HG03039 (cell line): ENCODE results near the gene ZNF892.
A peak's percentile ranks its signal among the peaks of the same experiment; 100 is the strongest.
"Not testable (repeated sequence)": the region's sequence is repeated elsewhere in the genome, so short reads cannot be mapped to it uniquely, and the experiment has no call there.

Source experiments
- ATAC-seq: cut with Tn5 transposase; IDR thresholded peaks from one replicate; pipeline ENCODE4 v1.9.1; 2021; ENCODE audit warnings: mild to moderate bottlenecking, moderate library complexity; ENCODE audit not compliant: unreplicated experiment

Gene ZNF892

DNA sequence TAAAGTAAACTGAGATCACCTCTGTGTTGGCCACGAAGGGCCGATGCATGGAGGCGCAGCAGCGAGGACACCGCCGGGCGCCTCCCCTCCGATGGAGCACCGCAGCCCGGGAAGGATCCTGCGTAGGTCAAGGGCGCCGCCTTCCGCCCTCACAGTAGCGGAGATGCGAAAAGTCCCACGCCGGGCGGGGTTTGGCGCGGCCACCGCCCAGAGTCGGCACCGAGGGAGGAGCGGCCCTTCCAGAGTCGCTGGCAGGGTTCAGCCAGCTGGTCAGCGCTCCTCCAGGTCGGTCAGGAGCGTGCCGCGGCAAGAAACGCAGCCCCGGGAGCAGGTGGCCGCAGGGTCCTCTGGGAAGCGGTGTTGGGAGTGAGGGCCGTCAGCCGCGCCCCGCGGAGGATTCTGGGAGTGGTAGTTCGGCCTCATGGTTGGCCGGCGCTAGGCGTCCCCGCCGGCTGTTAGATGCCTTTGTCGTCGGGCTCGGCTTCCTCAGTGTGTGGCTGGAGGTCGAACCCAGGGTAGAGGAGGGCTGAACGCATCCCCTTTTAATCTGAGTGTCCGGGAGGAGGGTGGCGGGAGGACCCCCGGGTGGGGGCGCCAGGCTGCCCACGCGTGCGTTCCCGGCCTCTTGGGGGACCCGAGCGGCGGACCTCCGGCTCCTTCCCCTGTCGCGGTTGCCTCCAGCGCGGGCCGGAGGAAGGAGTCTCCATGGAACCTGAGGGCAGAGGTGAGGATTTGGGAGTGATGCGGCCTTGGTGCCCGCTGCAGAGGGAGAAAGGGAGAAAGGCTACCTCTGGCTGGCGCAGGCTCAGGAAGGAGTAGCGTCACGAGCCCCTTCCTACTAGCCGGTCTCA is at the start of gene ZNF892:
Gene ZNF892 (plus strand): TSS at position 411 of the 851 bp plus-strand sequence. CDS start 295 bp downstream, at position 706.
- ATAC-seq, result peak; percentile 97

DNA sequence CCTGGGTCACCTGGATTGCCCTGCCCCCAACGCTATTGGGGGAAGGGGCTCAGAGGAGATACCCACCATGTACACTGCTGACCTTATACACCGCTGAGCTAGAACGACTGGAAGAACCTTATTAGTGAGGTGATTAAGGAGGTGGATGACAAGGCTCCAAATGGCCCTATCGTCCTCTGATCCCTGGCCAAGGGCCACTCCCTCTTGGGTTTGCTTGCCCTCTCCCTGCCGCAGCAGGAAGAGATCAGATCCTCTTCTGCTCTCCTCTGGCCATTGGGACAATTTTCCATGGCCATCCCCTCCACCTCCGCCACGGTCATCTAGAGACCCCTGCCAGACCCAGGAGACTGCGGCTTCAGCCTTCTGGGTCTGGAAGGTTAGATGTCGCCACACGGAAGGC is 48.9 kb upstream of the ZNF892 start:
- no peak for ATAC-seq

DNA sequence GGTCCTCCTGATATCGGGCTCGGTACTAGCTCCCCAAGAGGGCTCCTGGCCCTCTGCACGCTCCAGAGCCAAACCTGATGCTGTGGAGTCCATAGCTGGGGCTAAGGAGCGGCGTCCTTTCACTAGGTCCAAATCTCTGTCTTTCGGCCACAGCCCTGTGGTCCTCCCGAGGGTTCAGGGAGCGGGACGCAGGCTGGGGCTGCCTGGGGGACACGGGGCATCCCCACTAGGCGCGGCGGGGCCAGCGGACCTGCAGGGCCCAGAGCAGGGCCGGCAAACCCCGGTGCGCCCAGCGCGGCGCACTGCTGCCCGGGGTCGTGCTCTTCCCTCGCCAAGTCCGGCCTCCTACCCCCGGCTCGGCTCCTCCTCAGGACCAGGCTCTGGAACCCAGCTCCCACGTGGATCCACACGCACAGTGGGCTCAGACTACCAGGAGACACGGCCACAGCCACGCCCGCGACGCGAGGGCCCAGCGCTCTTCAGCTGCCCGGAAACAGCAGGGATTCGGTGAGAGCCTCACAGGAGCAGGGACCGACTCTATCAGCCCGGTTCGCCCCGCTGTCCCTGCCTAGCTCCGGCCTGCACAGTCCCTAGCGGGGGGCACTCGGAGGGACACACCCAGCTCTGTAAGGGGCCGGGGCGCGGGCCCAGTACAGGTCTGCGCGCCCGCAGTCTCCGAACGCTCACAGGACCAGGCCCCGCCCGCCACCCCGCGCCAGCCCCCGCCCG is 48.3 kb upstream of the ZNF892 start:
- ATAC-seq, result peak; percentile 38

DNA sequence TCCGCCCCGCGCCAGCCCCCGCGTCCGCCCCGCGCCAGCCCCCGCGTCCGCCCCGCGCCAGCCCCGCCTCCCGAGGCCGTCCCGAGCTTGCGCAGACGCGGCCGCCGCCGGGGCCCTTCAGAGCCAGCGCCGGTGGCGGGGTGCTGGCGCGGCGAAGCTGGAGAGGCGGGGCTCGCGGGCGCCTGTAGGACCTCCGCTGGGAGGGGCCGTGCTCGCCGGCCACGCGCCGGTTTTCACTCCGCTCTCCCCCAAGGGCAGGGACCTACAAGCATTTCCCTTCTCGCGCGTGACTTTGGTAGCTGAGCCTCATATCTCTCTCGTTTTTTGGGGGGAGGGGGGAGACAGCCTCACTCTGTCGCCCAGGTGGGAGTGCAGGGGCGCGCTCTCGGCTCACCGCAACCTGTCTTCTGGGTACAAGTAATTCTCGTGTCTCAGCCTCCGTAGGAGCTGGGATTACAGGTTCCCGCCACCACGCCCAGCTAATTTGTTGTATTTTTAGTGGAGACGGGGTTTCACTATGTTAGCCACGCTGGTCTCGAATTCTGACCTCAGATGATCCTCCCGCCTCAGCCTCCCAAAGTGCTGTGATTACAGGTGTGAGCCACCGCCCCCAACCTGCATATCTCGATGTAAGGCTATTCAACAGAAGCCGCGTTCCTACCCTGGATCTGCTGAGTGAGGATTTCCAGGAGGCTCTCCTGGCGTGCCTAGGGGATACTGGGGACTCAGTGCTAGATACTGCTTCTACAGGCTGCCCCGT is 47.5 kb upstream of the ZNF892 start, which contains the start of gene ZNF514:
Gene ZNF514 (minus strand): TSS at position 159 of the 760 bp plus-strand sequence. CDS start 6,595 bp downstream, outside the sequence.
- peak; percentile 90 for ATAC-seq

DNA sequence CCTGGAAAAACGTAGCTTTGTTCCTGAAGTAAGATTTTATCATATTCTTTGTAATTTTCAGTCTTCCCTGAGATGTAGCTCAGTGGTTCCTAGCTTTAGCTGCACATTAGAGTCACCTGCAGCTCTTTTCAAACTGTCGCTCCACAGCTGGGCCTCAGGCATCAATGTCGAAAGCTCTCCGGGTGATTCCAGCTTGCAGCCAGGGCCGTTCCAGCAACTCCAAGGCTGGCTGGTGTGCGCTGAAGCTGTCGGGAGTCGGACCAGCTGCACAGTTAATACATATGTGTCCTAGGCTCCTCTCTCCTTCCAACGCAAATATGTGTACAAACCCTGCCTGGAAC is 42.3 kb upstream of the ZNF892 start:
- ATAC-seq, result no peak

DNA sequence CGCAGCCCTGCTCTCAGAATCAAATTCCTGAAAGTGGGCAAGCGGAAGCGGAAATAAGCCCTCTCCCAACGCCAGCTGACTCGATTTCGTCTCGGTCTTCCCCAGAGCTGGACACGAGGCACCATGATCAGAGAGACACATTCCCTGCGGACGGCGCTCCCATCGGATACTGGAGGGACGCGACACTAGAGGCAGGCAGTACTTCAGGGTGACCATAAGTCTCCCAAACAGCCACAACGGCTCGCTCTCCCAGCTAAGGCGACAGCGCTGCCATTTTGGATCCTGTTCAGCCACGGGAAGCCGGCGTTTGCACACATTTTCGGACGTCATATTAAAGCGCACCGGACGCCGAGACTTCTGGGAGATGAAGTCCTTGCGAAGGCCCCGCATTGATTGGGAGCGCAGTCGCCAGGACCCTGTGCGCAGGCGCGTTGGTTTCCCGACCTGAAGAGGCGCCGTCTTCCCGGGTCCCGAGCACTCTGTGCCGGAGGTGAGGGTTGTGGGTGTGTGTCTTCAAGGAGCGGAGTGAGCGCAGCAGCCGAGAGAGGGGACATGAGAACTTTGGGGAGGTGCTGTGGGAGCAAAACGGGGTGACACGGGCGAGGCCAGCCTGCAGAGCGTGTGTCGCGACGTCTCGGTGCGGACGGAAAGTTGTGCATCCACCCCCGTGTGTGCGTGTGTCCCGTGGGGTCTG is 41.8 kb upstream of the ZNF892 start, which contains the start of gene ZNF2:
Gene ZNF2 (plus strand): TSS at position 439 of the 694 bp plus-strand sequence. CDS start 10,418 bp downstream, outside the sequence.
- ATAC-seq, result peak; percentile 93

DNA sequence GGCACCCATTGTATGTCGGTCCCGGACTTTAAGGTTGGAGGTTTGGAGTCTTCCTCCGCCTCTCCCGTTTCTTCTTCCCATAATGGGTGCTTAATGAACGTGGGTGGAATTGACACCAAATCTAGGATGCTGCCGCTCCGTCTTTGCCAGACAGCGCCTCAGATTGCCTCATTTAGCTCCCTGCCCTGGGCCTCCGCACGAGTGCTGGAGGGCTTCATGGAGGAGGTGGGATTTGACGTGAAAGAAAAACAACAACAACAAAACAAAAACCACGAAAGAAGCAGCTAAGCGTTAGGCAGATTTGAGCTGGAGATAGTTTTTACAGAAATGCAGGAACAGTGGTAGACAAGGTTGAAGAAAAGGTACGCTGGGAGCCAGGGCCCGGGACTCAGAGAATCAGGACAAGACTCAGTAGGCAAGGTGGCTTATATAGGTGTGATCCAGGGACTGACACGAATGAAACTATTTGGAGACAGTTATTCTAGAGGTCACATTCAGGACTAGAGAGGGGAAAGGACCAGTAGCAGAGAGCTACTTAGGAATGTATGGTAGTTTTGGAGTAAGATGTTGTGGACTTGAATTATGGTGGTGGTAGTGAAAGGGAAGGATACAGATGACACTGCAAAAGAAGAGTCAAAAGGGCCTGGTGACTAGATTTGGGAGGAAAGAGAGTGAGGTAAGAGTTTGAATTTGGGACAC is 41.1 kb upstream of the ZNF892 start:
- no peak for ATAC-seq

DNA sequence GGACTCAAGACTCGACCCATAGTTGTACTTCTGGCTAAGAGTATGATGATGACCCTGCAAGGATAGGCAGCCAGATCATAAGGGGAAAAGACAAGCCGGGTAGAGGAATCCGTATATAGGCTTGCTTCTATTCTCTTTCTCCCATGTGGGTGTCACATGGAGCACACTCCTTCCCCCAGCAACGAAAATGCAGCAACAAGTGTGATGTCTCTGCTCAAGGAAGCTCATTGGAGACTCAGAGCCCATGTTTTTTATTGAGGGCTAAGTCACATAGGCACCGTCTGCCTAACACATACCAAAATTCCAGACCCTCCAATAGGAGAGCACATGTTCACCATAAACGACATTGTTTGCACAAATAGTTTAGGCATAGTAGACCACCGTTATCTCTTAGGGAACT is 35.4 kb upstream of the ZNF892 start:
- ATAC-seq, result no peak

DNA sequence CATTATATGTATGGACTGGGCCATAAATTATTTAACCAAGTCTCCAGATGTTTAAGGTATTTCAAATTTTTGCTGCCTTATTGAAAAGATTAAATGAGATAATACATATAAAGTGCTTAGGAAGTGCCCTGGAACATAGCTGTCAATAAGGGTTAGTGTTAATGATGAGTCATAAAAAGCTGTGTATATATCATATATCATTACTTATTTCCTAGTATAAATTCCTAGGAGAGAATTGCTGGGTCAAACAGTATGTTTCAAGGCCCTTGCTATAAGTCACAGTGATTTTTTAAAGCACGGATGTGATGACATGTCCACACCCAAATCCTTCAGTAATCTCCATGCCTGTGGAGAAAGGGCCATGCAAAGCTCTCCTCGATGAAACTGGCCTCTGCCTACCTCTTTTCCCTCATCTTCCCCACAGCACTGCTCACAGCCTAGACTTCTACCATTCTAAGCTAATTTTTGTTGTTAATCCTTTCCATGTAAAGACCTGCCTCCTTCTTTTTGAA is 33.2 kb upstream of the ZNF892 start:
- no peak for ATAC-seq

DNA sequence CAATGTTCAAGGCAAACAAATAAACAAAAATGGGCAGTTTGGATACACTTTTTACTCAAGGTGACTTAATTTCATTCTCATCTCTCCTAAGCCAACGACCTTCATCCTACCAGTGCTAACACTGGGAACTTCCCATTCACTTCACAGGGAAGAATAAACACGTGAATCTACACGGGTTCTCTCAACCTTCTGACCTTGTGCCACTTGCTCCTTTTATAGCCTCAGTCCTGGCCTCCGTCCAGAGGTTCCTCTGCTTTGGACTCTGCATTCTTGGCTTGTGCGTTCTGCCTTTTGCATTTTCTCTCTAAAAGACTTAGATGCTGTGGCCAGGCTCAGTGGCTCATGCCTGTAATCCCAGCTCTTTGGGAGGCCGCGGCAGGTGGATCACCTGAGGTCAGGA is 27.9 kb upstream of the ZNF892 start:
- ATAC-seq, result no peak

DNA sequence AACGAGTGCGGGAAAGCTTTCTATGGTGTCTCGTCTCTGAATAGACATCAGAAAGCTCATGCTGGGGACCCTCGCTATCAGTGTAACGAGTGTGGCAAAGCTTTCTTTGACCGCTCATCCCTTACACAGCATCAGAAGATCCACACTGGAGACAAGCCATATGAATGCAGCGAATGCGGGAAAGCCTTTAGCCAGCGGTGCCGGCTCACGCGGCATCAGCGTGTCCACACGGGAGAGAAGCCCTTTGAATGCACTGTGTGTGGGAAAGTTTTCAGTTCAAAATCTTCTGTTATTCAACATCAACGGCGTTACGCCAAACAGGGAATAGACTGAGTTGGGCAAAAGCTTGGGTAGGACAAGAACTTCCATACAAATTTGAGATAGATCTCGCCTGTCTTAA is 25.5 kb upstream of the ZNF892 start:
- ATAC-seq, result no peak

DNA sequence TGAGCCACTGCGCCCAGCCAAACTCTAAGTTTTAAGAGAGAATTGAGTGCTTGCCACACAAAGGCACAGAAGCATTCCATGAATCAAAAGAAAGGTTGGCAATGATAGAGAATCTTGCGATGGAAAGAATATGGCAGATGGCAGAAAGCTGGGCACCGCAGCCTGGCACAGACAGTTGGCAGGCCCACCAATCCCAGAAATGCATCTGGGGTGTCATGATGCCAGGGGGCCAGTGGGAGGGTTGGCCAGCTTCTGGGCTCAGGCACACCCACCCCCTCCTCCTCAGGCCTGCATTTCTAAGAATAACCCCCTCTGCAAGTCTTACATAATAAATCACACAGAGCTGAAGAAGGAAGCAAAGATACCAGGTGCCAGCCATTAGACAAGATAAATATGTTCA is 22.1 kb upstream of the ZNF892 start:
- no peak for ATAC-seq

DNA sequence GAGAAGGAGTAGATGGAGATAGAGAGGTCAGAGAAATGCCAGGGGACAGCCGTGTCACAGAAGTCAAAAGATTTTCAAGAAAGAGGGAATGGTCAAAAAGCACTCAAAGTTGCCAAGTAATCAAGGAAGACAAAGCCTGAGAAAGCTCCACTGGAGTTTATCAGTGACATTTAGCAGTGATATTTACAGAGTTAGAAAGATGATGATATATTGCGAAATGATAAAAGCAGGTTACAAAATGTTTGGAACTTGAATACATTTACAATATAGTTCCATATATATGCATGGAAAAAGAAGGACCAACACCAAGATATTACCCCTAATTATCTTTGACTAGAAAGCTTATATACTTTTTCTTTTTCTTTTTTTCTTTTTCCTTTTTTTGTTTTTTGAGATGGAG is 21.3 kb upstream of the ZNF892 start:
- no peak for ATAC-seq

DNA sequence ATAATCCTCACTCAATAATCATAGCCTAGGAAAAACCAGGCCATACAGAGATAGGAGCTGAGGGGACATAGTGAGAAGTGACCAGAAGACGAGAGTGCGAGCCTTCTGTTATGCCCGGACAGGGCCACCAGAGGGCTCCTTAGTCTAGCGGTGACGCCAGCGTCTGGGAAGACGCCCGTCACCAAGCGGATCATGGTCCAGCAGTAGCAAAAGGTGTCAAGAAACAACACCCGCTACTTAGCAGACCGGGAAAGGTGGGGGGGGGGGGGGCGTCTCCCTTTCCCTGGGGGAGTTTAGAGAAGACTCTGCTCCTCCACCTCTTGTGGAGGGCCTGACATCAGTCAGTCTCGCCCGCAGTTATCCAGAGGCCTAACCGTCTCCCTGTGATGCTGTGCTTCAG is 14.4 kb upstream of the ZNF892 start:
- ATAC-seq, result not testable (repeated sequence)

DNA sequence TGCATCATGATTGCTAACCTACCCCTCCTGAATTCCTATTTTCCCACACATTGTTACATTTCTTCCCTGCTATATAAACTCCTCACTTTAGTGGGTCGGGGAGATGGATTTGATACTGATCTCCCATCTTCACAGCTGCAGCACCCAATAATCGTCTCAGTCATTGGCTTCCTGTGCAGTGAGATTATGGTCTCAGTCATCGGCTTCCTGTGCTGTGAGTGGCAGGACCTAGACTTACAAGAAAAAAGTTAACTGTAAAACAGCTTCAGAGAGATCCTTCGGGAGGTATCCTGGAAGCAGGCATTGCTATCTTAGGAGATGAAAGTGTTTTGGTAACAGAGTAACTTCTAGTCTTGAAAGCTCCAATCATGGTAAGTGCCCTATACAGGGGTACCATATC is 3.4 kb upstream of the ZNF892 start:
- ATAC-seq, result no peak

DNA sequence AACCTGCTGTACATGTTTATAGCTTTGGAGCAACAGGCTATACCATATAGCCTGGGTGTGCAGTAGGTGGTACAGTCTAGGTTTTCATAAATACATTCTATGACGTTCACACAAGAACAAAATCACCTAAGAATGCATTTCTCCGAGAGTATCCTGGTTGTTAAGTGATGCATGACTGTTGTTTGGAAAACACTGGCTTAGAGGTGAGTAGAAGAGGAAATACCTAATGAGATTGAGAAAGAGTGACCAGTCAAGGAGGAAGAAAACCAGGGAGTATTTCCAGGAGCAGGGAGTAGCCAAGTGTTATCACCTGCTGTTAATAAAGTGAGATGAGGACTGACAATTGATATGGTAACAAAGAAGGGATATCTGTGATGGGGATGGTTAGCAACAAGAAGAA is 2.9 kb upstream of the ZNF892 start:
- ATAC-seq, result no peak

DNA sequence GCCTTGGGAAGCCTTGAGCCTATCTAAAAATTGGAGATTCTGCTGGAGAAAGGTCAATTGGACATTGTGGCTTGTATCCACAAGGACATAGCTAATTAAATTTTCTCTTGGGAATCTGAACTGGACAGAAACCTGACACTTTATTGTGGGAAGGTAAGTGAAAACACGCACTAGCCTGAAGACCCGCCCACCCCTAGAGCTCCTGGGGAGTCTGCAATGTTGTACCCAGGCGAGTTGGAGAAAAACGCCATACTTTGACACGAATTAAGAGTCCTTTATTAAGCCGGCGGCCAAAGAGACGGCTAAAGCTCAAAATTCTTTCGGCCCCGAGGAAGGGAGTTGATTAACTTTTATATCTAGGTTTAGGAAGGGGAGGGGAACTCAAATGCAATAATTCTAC is 1.2 kb upstream of the ZNF892 start:
- no peak for ATAC-seq

DNA sequence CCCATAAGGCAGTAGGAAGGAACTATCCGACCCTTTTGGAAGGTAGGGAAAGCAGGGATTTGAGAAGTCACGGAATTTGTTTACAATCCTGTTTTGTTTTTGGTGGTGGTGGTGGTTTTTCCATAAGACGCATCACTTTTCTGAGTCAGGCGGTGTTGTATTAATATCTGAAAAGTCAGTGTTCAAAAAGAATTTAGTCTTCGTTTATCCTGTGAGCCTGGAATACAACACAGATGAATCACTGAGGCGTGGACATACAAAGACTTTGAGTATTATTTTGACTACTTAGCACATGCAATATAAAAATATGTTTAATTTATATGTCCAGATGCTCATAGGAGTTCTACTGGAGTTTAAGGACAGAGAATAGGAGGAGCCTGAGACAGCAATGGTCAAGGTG is 785 bp downstream of the ZNF892 start:
- no peak for ATAC-seq

DNA sequence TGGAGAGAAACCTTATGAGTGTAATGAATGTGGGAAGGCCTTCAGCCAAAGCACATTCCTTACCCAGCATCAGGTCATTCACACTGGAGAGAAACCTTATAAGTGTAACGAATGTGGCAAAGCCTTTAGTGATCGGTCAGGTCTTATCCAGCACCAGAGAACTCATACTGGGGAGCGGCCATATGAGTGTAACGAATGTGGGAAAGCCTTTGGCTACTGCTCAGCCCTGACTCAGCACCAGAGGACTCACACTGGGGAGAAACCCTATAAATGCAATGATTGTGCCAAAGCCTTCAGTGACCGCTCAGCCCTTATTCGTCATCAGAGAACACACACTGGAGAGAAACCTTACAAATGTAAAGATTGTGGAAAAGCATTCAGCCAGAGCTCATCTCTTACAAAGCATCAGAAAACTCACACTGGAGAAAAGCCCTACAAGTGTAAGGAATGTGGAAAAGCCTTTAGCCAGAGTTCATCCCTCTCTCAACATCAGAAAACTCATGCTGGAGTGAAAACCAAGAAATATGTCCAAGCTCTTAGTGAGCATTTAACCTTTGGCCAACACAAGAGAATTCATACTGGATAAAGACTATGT is 7.8 kb downstream of the ZNF892 start:
- ATAC-seq, result no peak

DNA sequence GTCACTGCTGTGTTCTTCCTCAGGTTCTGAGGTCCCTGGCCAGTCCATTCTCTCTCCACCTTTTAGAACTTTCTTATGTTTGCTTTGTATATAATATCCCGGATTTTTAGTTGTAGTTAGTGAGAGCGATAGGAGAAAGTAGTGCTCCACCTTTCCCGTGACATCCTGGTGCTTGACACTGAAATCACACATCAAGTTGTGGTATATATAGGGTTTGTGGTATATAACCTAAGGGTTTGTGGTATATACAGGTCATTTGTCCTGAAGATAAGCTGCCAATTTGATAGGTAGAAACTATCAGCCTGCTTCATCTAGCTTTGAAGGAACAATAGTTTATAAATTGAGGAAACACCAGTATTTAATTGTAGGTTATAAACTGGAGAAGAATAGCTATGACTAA is 13.1 kb downstream of the ZNF892 start:
- no peak for ATAC-seq
